Transverse colon (tissue), 3 donors: ENCODE results near the gene CPXM2.

ENCODE experiments used
- CTCF ChIP-seq, 5 experiments: fragments of 200-600 bp in 3 of 5; fragments of 450-650 bp in 2 of 5; sonication (generic) in 3 of 5; IDR thresholded peaks; 1 replicate in 2 of 5; 2 replicates in 3 of 5; pipeline ENCODE4 v1.5.1; 2016 to 2017; ENCODE audit warnings: antibody characterized with exemption in 5 of 5, inconsistent platforms in 3 of 5, mild to moderate bottlenecking in 2 of 5, moderate library complexity in 1 of 5
- EP300 ChIP-seq: sonication (generic); formaldehyde crosslinking; IDR thresholded peaks from one replicate; pipeline ENCODE4 v1.6.1; 2017; ENCODE audit warnings: antibody characterized with exemption, low read depth
- POLR2A ChIP-seq: fragments of 450-650 bp; IDR thresholded peaks from one replicate; pipeline ENCODE4 v1.6.1; 2016; ENCODE audit warnings: antibody characterized with exemption, mild to moderate bottlenecking, moderate library complexity

- no peak for TF ChIP-seq POLR2A
- no peak for TF ChIP-seq CTCF (IDR thresholded peaks at IDR 0.05)
- no peak for TF ChIP-seq EP300
Measured at GRCh38 chr10:123848564-123849457, 42.8 kb downstream of the CPXM2 start.
